Erythroblast (primary cell): ENCODE data around the gene CCNT2.

Source experiments
- GATA1 ChIP-seq: IDR thresholded peaks from 2 replicates; pipeline ENCODE4 v1.6.1; 2011; ENCODE audit warnings: low read depth, mild to moderate bottlenecking, control low read depth, low read length, moderate library complexity
- POLR2A ChIP-seq: IDR thresholded peaks from 2 replicates; pipeline ENCODE4 v1.6.1; 2011; ENCODE audit warnings: mild to moderate bottlenecking, low read length

GRCh38 chr2:134934150-134934549 lies 15.5 kb downstream of the CCNT2 start:
- TF ChIP-seq POLR2A: no peak
- TF ChIP-seq GATA1: no peak
